ENCODE data around the gene FCN1. TPM values are rescaled to one million over a fixed set of nuclear protein-coding genes. Genes with fewer than 3 reads are reported as not detected.
A peak's percentile ranks its signal among the peaks of the same experiment; 100 is the strongest.

Gene FCN1
- total RNA-seq, 1 experiment from 2014 or later: not detected

- Mint-ChIP-seq H3K27ac (ENCODE audit: low read depth, unreplicated experiment) (no peak overlapping the region), H3K4me3 (ENCODE audit: unreplicated experiment) (no peak overlapping the region), H3K4me1 (ENCODE audit: insufficient read depth, unreplicated experiment) (no peaks in the 10 kb centered on the region), H3K36me3 (ENCODE audit: insufficient read depth, unreplicated experiment) (no peaks in the 10 kb centered on the region), H3K27me3 (ENCODE audit: insufficient read depth, unreplicated experiment) (peaks cover 83% of the 10 kb centered on the region), H3K9me3 (ENCODE audit: unreplicated experiment) (no peaks in the 10 kb centered on the region)
- intact Hi-C loops (cut with micrococcal nuclease): no loop called here
- no peak for TF ChIP-seq CTCF (IDR thresholded peaks at IDR 0.05; ENCODE audit: unreplicated experiment)
- POLR2A ChIA-PET: no interaction called here
- CTCF ChIA-PET: interaction anchor here (0.6 kb wide), 2 partner anchors 10 to 214 kb away, joined by 3 read pairs; no protein-coding TSS in a partner anchor
- BruUV-seq (replicated peaks): no TSS peak
- no peak for DNase-seq (ENCODE audit: unreplicated experiment)
These were observed 7.9 kb downstream of the FCN1 start for GRCh38 chr9:134909511-134910481.

- Mint-ChIP-seq H3K27me3 (ENCODE audit: insufficient read depth, unreplicated experiment) (peaks cover 86% of the 10 kb centered on the region), H3K4me3 (ENCODE audit: unreplicated experiment) (no peak overlapping the region), H3K36me3 (ENCODE audit: insufficient read depth, unreplicated experiment) (no peaks in the 10 kb centered on the region), H3K9me3 (ENCODE audit: unreplicated experiment) (peaks cover 2% of the 10 kb centered on the region), H3K4me1 (ENCODE audit: insufficient read depth, unreplicated experiment) (no peaks in the 10 kb centered on the region), H3K27ac (ENCODE audit: low read depth, unreplicated experiment) (no peak overlapping the region)
- no TSS peak for BruUV-seq (replicated peaks)
- no peak for DNase-seq (ENCODE audit: unreplicated experiment)
- TF ChIP-seq CTCF (IDR thresholded peaks at IDR 0.05; ENCODE audit: unreplicated experiment): no peak
- POLR2A ChIA-PET: no interaction called here
- intact Hi-C loops (cut with micrococcal nuclease): no loop called here
- CTCF ChIA-PET: interaction anchor here (0.6 kb wide), 1 partner anchor 213 kb away, joined by 3 read pairs; no protein-coding TSS in a partner anchor
These were observed 9.0 kb downstream of the FCN1 start for GRCh38 chr9:134908524-134909309.

GRCh38 chr9:134902936-134903335 is 14.8 kb downstream of the FCN1 start:
- TF ChIP-seq CTCF (IDR thresholded peaks at IDR 0.05; ENCODE audit: unreplicated experiment): no peak
- no peak for DNase-seq (ENCODE audit: unreplicated experiment)
- H3K27me3 Mint-ChIP-seq (ENCODE audit: insufficient read depth, unreplicated experiment): peaks cover 57% of the 10 kb centered on the region
- intact Hi-C loops (cut with micrococcal nuclease): no loop called here
- no TSS peak for BruUV-seq (replicated peaks)
- ChIA-PET CTCF (no interaction called here), POLR2A (no interaction called here)
- H3K9me3 Mint-ChIP-seq (ENCODE audit: unreplicated experiment): peaks cover 17% of the 10 kb centered on the region
- H3K36me3 Mint-ChIP-seq (ENCODE audit: insufficient read depth, unreplicated experiment): no peaks in the 10 kb centered on the region
- H3K27ac Mint-ChIP-seq (ENCODE audit: low read depth, unreplicated experiment): no peak overlapping the region
- no peaks in the 10 kb centered on the region for H3K4me1 Mint-ChIP-seq (ENCODE audit: insufficient read depth, unreplicated experiment)
- no peak overlapping the region for H3K4me3 Mint-ChIP-seq (ENCODE audit: unreplicated experiment)

GRCh38 chr9:134899818-134900217 is 17.9 kb downstream of the FCN1 start:
- ChIA-PET CTCF (interaction anchor here (0.6 to 0.7 kb wide), 2 partner anchors 10 to 1751 kb away, joined by 3 read pairs; no protein-coding TSS in a partner anchor), POLR2A (interaction anchor here (0.6 kb wide), 1 partner anchor 157 kb away, joined by 3 read pairs; no protein-coding TSS in a partner anchor)

More at GRCh38 chr9:134899818-134900217, 17.9 kb downstream of the FCN1 start:
- no peak overlapping the region for H3K4me3 Mint-ChIP-seq (ENCODE audit: unreplicated experiment)
- TF ChIP-seq CTCF (IDR thresholded peaks at IDR 0.05; ENCODE audit: unreplicated experiment): no peak
- H3K27me3 Mint-ChIP-seq (ENCODE audit: insufficient read depth, unreplicated experiment): peaks cover 29% of the 10 kb centered on the region
- intact Hi-C loops (cut with micrococcal nuclease): no loop called here
- H3K27ac Mint-ChIP-seq (ENCODE audit: low read depth, unreplicated experiment): no peak overlapping the region
- no TSS peak for BruUV-seq (replicated peaks)
- H3K4me1 Mint-ChIP-seq (ENCODE audit: insufficient read depth, unreplicated experiment): peaks cover 19% of the 10 kb centered on the region
- peaks cover 17% of the 10 kb centered on the region for H3K9me3 Mint-ChIP-seq (ENCODE audit: unreplicated experiment)
- H3K36me3 Mint-ChIP-seq (ENCODE audit: insufficient read depth, unreplicated experiment): no peaks in the 10 kb centered on the region
- peak; percentile 15 for DNase-seq (ENCODE audit: unreplicated experiment)

All from MCF 10A (cell line).